ENCODE results near the gene RERE.

RERE gene

DNA sequence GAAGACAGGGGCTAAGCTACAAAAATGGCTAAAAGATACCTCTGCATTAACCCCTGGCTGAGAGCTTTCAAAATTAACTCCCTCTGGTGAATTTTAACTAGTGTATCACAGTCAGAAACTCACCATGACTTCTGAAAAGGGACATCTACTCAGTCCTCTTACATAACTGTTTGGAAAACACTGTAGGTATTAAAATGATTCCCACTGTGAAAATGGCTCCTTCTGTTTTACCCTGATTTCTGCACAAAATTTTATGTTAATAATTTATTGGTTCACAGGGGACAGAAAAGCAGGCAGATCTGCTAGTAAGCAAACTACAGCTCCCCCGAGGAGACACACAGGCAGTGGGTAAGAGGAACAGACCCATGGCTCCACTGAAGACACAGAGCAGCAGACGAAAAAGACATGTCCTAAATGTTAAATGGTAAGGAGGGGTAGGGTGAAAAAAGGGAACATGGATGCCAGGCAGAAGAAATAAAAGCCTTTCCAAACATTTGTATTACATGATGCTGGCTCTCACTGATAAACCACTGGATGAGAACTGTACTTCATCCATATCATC is 387.8 kb downstream of the RERE start:
- H3K4ac ChIP-seq (ENCODE audit: low read length): no peak overlapping the region
- WGBS, 2 donors (ENCODE audit: extremely low coverage in 2 of 2, insufficient read length in 2 of 2, insufficient replicate concordance in 1 of 2): no CpG with 5 or more reads among the region's 2 CpGs
- no peak overlapping the region for H3K14ac ChIP-seq (ENCODE audit: low read length)
- DNase-seq (ENCODE audit: low spot score): no peak
- peaks cover 0 to 19% of the 10 kb centered on the region in 2 donors for H3K36me3 ChIP-seq (replicated peaks in 1 of 2; ENCODE audit: control insufficient read depth in 2 of 2, insufficient read depth in 2 of 2, low read length in 2 of 2)
- no peaks in the 10 kb centered on the region for H3K27me3 ChIP-seq (ENCODE audit: control insufficient read depth in 3 of 3, insufficient read depth in 3 of 3, low read depth in 1 of 3, low read length in 3 of 3)
- H2BK5ac ChIP-seq (ENCODE audit: low read length): no peak overlapping the region
- H3K9ac ChIP-seq (ENCODE audit: low read depth, low read length, poor library complexity): no peak overlapping the region
- no peak overlapping the region for H3K4me3 ChIP-seq (ENCODE audit: low read length in 2 of 2)
- H2AFZ ChIP-seq (ENCODE audit: low read length): no peak overlapping the region
- H2BK15ac ChIP-seq (ENCODE audit: low read length): no peak overlapping the region
- no peak overlapping the region for H2BK12ac ChIP-seq (ENCODE audit: low read length)
- no peaks in the 10 kb centered on the region for H3K79me1 ChIP-seq (ENCODE audit: low read depth, low read length)
- H4K8ac ChIP-seq (ENCODE audit: low read depth, low read length): no peak overlapping the region
- H3K23ac ChIP-seq (ENCODE audit: low read depth, low read length, poor library complexity): no peak overlapping the region
- H2AK5ac ChIP-seq (ENCODE audit: low read depth, low read length): no peak overlapping the region
- no peak overlapping the region for H3K27ac ChIP-seq (replicated peaks; ENCODE audit: low read length)
- no peaks in the 10 kb centered on the region for H3K9me3 ChIP-seq (replicated peaks in 1 of 2; ENCODE audit: control insufficient read depth in 2 of 2, insufficient read depth in 1 of 2, low read depth in 1 of 2, low read length in 2 of 2)
- H4K91ac ChIP-seq (ENCODE audit: low read depth, low read length, poor library complexity): no peak overlapping the region
- H3K18ac ChIP-seq (ENCODE audit: low read length): no peak overlapping the region
- H3K4me1 ChIP-seq (ENCODE audit: control insufficient read depth in 2 of 2, insufficient read depth in 1 of 2, low read depth in 1 of 2, low read length in 2 of 2): peaks cover 5 to 7% of the 10 kb centered on the region in 2 donors
- H2BK120ac ChIP-seq (ENCODE audit: low read depth, low read length): no peak overlapping the region
- H3K4me2 ChIP-seq (ENCODE audit: insufficient read depth, low read length, poor library complexity, severe bottlenecking): no peak overlapping the region

DNA sequence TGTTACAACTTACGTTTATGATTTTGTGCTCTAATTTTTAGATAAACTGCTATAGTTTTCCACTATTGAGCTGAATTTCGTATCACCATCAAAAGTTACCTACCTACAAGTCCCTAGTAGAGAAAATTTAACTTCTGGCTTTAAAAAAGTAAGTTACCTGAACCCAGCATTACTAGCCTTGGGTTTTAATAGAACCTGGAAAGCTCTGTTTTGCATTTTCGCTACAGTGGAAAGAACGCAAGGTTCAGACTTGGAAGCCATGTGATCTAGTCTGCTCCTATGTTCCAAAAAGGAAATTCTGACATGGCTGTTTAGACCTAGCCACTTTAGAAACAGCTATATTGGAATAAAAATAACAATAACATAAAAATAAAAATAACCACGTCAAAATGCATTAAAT is 389.0 kb downstream of the RERE start:
- no peak for DNase-seq (ENCODE audit: low spot score)
- no CpG with 5 or more reads among the region's 5 CpGs for WGBS, 2 donors (ENCODE audit: extremely low coverage in 2 of 2, insufficient read length in 2 of 2, insufficient replicate concordance in 1 of 2)
- Histone ChIP-seq H3K27ac (replicated peaks; ENCODE audit: low read length) (no peak overlapping the region), H2BK120ac (ENCODE audit: low read depth, low read length) (no peak overlapping the region), H2AFZ (ENCODE audit: low read length) (no peak overlapping the region), H3K18ac (ENCODE audit: low read length) (no peak overlapping the region), H3K9ac (ENCODE audit: low read depth, low read length, poor library complexity) (no peak overlapping the region), H2AK5ac (ENCODE audit: low read depth, low read length) (no peak overlapping the region), H3K14ac (ENCODE audit: low read length) (no peak overlapping the region), H3K4me1 (ENCODE audit: control insufficient read depth in 2 of 2, insufficient read depth in 1 of 2, low read depth in 1 of 2, low read length in 2 of 2) (peaks cover 9 to 11% of the 10 kb centered on the region in 2 donors), H2BK15ac (ENCODE audit: low read length) (no peak overlapping the region), H3K79me1 (ENCODE audit: low read depth, low read length) (no peaks in the 10 kb centered on the region), H4K8ac (ENCODE audit: low read depth, low read length) (no peak overlapping the region), H4K91ac (ENCODE audit: low read depth, low read length, poor library complexity) (no peak overlapping the region), H2BK5ac (ENCODE audit: low read length) (no peak overlapping the region), H3K36me3 (replicated peaks in 1 of 2; ENCODE audit: control insufficient read depth in 2 of 2, insufficient read depth in 2 of 2, low read length in 2 of 2) (peaks cover 0 to 12% of the 10 kb centered on the region in 2 donors), H3K23ac (ENCODE audit: low read depth, low read length, poor library complexity) (no peak overlapping the region), H3K4me3 (ENCODE audit: low read length in 2 of 2) (no peak overlapping the region), H2BK12ac (ENCODE audit: low read length) (no peak overlapping the region), H3K4ac (ENCODE audit: low read length) (no peak overlapping the region), H3K4me2 (ENCODE audit: insufficient read depth, low read length, poor library complexity, severe bottlenecking) (no peak overlapping the region), H3K9me3 (replicated peaks in 1 of 2; ENCODE audit: control insufficient read depth in 2 of 2, insufficient read depth in 1 of 2, low read depth in 1 of 2, low read length in 2 of 2) (no peaks in the 10 kb centered on the region), H3K27me3 (ENCODE audit: control insufficient read depth in 3 of 3, insufficient read depth in 3 of 3, low read depth in 1 of 3, low read length in 3 of 3) (no peaks in the 10 kb centered on the region)

DNA sequence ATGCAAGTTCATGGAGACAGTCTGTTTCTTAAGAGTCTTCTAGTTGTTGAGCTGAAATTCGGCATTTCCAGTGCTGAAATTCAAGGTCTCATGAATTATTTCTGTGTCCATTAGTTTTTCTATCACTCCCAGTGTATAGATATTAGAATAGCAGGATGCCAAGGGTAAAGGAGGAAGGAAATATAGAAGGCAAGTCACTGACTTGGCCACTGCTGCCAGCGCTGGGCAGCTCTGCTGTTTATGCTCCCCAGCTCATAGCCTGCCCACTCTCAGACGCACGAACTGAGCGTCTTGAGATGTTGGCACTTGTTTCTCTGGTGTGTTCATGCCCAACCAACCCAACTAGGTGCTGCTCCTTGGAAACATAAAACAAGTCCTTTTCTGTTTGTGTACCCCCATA is 389.5 kb downstream of the RERE start:
- WGBS, 2 donors (ENCODE audit: extremely low coverage in 2 of 2, insufficient read length in 2 of 2, insufficient replicate concordance in 1 of 2): no CpG with 5 or more reads among the region's 5 CpGs
- no peak overlapping the region for H3K27ac ChIP-seq (replicated peaks; ENCODE audit: low read length)
- H2BK15ac ChIP-seq (ENCODE audit: low read length): no peak overlapping the region
- H2BK120ac ChIP-seq (ENCODE audit: low read depth, low read length): no peak overlapping the region
- H2AFZ ChIP-seq (ENCODE audit: low read length): no peak overlapping the region
- H4K91ac ChIP-seq (ENCODE audit: low read depth, low read length, poor library complexity): no peak overlapping the region
- H3K23ac ChIP-seq (ENCODE audit: low read depth, low read length, poor library complexity): no peak overlapping the region
- no peak overlapping the region for H4K8ac ChIP-seq (ENCODE audit: low read depth, low read length)
- no peak overlapping the region for H3K4me2 ChIP-seq (ENCODE audit: insufficient read depth, low read length, poor library complexity, severe bottlenecking)
- peaks cover 0 to 12% of the 10 kb centered on the region in 2 donors for H3K36me3 ChIP-seq (replicated peaks in 1 of 2; ENCODE audit: control insufficient read depth in 2 of 2, insufficient read depth in 2 of 2, low read length in 2 of 2)
- H3K14ac ChIP-seq (ENCODE audit: low read length): no peak overlapping the region
- DNase-seq (ENCODE audit: low spot score): no peak
- H3K18ac ChIP-seq (ENCODE audit: low read length): no peak overlapping the region
- no peak overlapping the region for H2BK5ac ChIP-seq (ENCODE audit: low read length)
- peaks cover 9 to 11% of the 10 kb centered on the region in 2 donors for H3K4me1 ChIP-seq (ENCODE audit: control insufficient read depth in 2 of 2, insufficient read depth in 1 of 2, low read depth in 1 of 2, low read length in 2 of 2)
- no peak overlapping the region for H2AK5ac ChIP-seq (ENCODE audit: low read depth, low read length)
- H2BK12ac ChIP-seq (ENCODE audit: low read length): no peak overlapping the region
- H3K4ac ChIP-seq (ENCODE audit: low read length): no peak overlapping the region
- H3K9ac ChIP-seq (ENCODE audit: low read depth, low read length, poor library complexity): no peak overlapping the region
- H3K79me1 ChIP-seq (ENCODE audit: low read depth, low read length): no peaks in the 10 kb centered on the region
- no peaks in the 10 kb centered on the region for H3K27me3 ChIP-seq (ENCODE audit: control insufficient read depth in 3 of 3, insufficient read depth in 3 of 3, low read depth in 1 of 3, low read length in 3 of 3)
- no peak overlapping the region for H3K4me3 ChIP-seq (ENCODE audit: low read length in 2 of 2)
- H3K9me3 ChIP-seq (replicated peaks in 1 of 2; ENCODE audit: control insufficient read depth in 2 of 2, insufficient read depth in 1 of 2, low read depth in 1 of 2, low read length in 2 of 2): no peaks in the 10 kb centered on the region

DNA sequence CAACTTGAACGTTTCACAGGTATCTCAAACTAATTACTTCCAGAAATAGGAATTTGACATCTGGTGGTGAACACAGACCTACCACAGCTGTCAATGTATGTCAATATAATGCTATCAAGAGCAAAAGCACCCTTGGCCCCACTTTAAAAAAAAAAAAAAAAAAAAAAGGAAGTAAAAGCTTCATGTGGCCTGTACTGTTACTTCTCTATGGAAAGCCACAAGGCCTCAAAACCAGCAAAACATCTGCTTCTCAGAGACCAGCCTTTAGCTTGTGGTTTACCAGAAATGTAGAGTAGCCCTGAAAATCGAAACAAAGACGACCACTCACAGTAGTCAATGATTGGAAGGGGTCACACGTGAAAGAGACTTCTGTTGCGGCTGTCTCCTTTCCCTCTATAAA is 389.9 kb downstream of the RERE start:
- no peak overlapping the region for H2BK15ac ChIP-seq (ENCODE audit: low read length)
- H3K14ac ChIP-seq (ENCODE audit: low read length): no peak overlapping the region
- no peak overlapping the region for H2BK120ac ChIP-seq (ENCODE audit: low read depth, low read length)
- no peak overlapping the region for H2AK5ac ChIP-seq (ENCODE audit: low read depth, low read length)
- no peak overlapping the region for H2BK5ac ChIP-seq (ENCODE audit: low read length)
- H3K4me1 ChIP-seq (ENCODE audit: control insufficient read depth in 2 of 2, insufficient read depth in 1 of 2, low read depth in 1 of 2, low read length in 2 of 2): peaks cover 9 to 11% of the 10 kb centered on the region in 2 donors
- H3K79me1 ChIP-seq (ENCODE audit: low read depth, low read length): peaks cover 2% of the 10 kb centered on the region
- H3K4me2 ChIP-seq (ENCODE audit: insufficient read depth, low read length, poor library complexity, severe bottlenecking): no peak overlapping the region
- H4K8ac ChIP-seq (ENCODE audit: low read depth, low read length): no peak overlapping the region
- no peak overlapping the region for H2BK12ac ChIP-seq (ENCODE audit: low read length)
- no peak overlapping the region for H3K4me3 ChIP-seq (ENCODE audit: low read length in 2 of 2)
- H3K23ac ChIP-seq (ENCODE audit: low read depth, low read length, poor library complexity): no peak overlapping the region
- H3K9ac ChIP-seq (ENCODE audit: low read depth, low read length, poor library complexity): no peak overlapping the region
- H4K91ac ChIP-seq (ENCODE audit: low read depth, low read length, poor library complexity): no peak overlapping the region
- no peaks in the 10 kb centered on the region for H3K27me3 ChIP-seq (ENCODE audit: control insufficient read depth in 3 of 3, insufficient read depth in 3 of 3, low read depth in 1 of 3, low read length in 3 of 3)
- H3K27ac ChIP-seq (replicated peaks; ENCODE audit: low read length): no peak overlapping the region
- H3K4ac ChIP-seq (ENCODE audit: low read length): no peak overlapping the region
- no peak for DNase-seq (ENCODE audit: low spot score)
- H3K9me3 ChIP-seq (replicated peaks in 1 of 2; ENCODE audit: control insufficient read depth in 2 of 2, insufficient read depth in 1 of 2, low read depth in 1 of 2, low read length in 2 of 2): no peaks in the 10 kb centered on the region
- no CpG with 5 or more reads among the region's 5 CpGs for whole genome bisulfite sequencing, 2 donors (ENCODE audit: extremely low coverage in 2 of 2, insufficient read length in 2 of 2, insufficient replicate concordance in 1 of 2)
- no peak overlapping the region for H2AFZ ChIP-seq (ENCODE audit: low read length)
- H3K36me3 ChIP-seq (replicated peaks in 1 of 2; ENCODE audit: control insufficient read depth in 2 of 2, insufficient read depth in 2 of 2, low read length in 2 of 2): peaks cover 0 to 12% of the 10 kb centered on the region in 2 donors
- no peak overlapping the region for H3K18ac ChIP-seq (ENCODE audit: low read length)

Measured in neuronal stem cell (in vitro differentiated cells).